HepG2 (cell line): ENCODE data around the gene SLC23A2. TPM values are rescaled to one million over a fixed set of nuclear protein-coding genes. Genes with fewer than 3 reads are reported as not detected.

Experiments used
- BHLHE40 ChIP-seq: IDR thresholded peaks from 2 replicates; pipeline ENCODE4 v1.6.1; 2011; ENCODE audit warnings: low read length, improper control_type of control experiment
- BRF2 ChIP-seq: sonication (generic); formaldehyde crosslinking; IDR thresholded peaks from 2 replicates; pipeline ENCODE4 v1.8.1; 2022; ENCODE audit warnings: mild to moderate bottlenecking, missing genetic modification reagents
- CREB1 ChIP-seq, 2 experiments: fragments of 450-650 bp in 1 of 2; IDR thresholded peaks; 2 replicates each; pipeline ENCODE4 v1.6.1; 2016 to 2017; ENCODE audit warnings: control low read depth in 1 of 2, mild to moderate bottlenecking in 1 of 2, missing compliant biosample characterization in 1 of 2, missing genetic modification characterization in 1 of 2
- HOXA3 ChIP-seq: sonication (generic); formaldehyde crosslinking; IDR thresholded peaks from 2 replicates; pipeline ENCODE4 v1.5.0; 2020; ENCODE audit warnings: missing genetic modification reagents
- KAT8 ChIP-seq: IDR thresholded peaks from 2 replicates; pipeline ENCODE4 v1.6.1; 2016; ENCODE audit warnings: missing genetic modification reagents, missing compliant biosample characterization
- KLF11 ChIP-seq: IDR thresholded peaks from 2 replicates; pipeline ENCODE4 v1.6.1; 2016; ENCODE audit warnings: missing compliant biosample characterization
- MIER3 ChIP-seq: IDR thresholded peaks from 2 replicates; pipeline ENCODE4 v1.6.1; 2016; ENCODE audit warnings: missing compliant biosample characterization, borderline replicate concordance
- REST ChIP-seq, 2 experiments: IDR thresholded peaks; 2 replicates each; pipeline ENCODE4 v1.6.1; 2011 to 2012; ENCODE audit warnings: low read length in 2 of 2, borderline replicate concordance in 1 of 2, low read depth in 1 of 2, mild to moderate bottlenecking in 1 of 2, moderate library complexity in 1 of 2
- SIX4 ChIP-seq: sonication (generic); formaldehyde crosslinking; IDR thresholded peaks from 2 replicates; pipeline ENCODE4 v1.4.0; 2020; ENCODE audit warnings: missing genetic modification reagents
- UBTF ChIP-seq: sonication (generic); formaldehyde crosslinking; IDR thresholded peaks from 2 replicates; pipeline ENCODE4 v1.4.0; 2020; ENCODE audit warnings: mild to moderate bottlenecking, missing genetic modification reagents
- ZBTB20 ChIP-seq: sonication (generic); formaldehyde crosslinking; IDR thresholded peaks from 2 replicates; pipeline ENCODE4 v1.8.1; 2023; ENCODE audit warnings: missing genetic modification reagents, low read depth, mild to moderate bottlenecking, borderline replicate concordance
- ZNF101 ChIP-seq: sonication (generic); formaldehyde crosslinking; IDR thresholded peaks from 2 replicates; pipeline ENCODE4 v1.4.0; 2020; ENCODE audit warnings: mild to moderate bottlenecking, low read depth, missing genetic modification reagents, borderline replicate concordance
- ZNF234 ChIP-seq: sonication (generic); formaldehyde crosslinking; conservative IDR thresholded peaks from 2 replicates; pipeline ENCODE4 v1.5.1; 2020; ENCODE audit warnings: mild to moderate bottlenecking, missing genetic modification reagents
- ZNF580 ChIP-seq: IDR thresholded peaks from 2 replicates; pipeline ENCODE4 v1.6.1; 2016; ENCODE audit warnings: low read depth, borderline replicate concordance
- ZNF597 ChIP-seq: sonication (generic); formaldehyde crosslinking; IDR thresholded peaks from 2 replicates; pipeline ENCODE4 v1.5.0; 2020; ENCODE audit warnings: missing genetic modification reagents
- ZNF704 ChIP-seq: sonication (generic); formaldehyde crosslinking; IDR thresholded peaks from 2 replicates; pipeline ENCODE4 v1.8.1; 2023; ENCODE audit warnings: mild to moderate bottlenecking, inconsistent platforms, moderate library complexity, missing genetic modification reagents, borderline replicate concordance
- ZNF878 ChIP-seq: sonication (generic); formaldehyde crosslinking; IDR thresholded peaks from 2 replicates; pipeline ENCODE4 v1.8.1; 2023; ENCODE audit warnings: mild to moderate bottlenecking, missing genetic modification reagents, moderate library complexity
- polyA plus RNA-seq, 8 experiments: library from polyadenylated mRNA; depleted of rRNA in 3 of 8; stranded (reverse) in 7 of 8; unstranded in 1 of 8; fragments of >200 nt; fragmentation: Illumina TruSeq in 4 of 8; extraction: Trizol in 4 of 8; gene quantifications; 2 replicates each; pipeline versions ENCODE4 v1.2.1 to v1.2.3, GENCODE V29; 2011 to 2016; ENCODE audit warnings: low read depth in 4 of 8, missing spikeins in 1 of 8, mixed read lengths in 1 of 8; ENCODE audit not compliant: insufficient read depth in 1 of 8
- total RNA-seq, 5 experiments: library from RNA; depleted of rRNA; stranded (reverse); fragments of >200 nt; fragmentation: Illumina TruSeq; extraction: Trizol; gene quantifications; 2 replicates each; pipeline ENCODE4 v1.2.3, GENCODE V29; 2016; ENCODE audit warnings: low read depth in 1 of 5

SLC23A2 gene
- total and polyA plus RNA-seq, 2 of the 13 experiments (the other 11 are each of a cell fraction or from before 2014, with no cell fraction given) = 42.2 to 51.2 TPM

GRCh38 chr20:4966826-4967751 lies 34.2 kb downstream of the SLC23A2 start (continued):
- TF ChIP-seq BHLHE40 (no peak), ZNF101 (CRISPR knock-in tag) (0 out of 2 replicates have a peak, but pooled peaks have one; percentile 27), ZNF597 (no peak), ZNF580 (CRISPR knock-in tag) (0 out of 2 replicates have a peak, but pooled peaks have one; percentile 38), KAT8 (peak; percentile 84), ZNF878 (CRISPR knock-in tag) (peak; percentile 63; the same call in 1 of the 2 replicates), SIX4 (peak; percentile 74), ZNF234 (CRISPR knock-in tag) (peak; percentile 75; the same call in 1 of the 2 replicates), ZNF704 (CRISPR knock-in tag) (no peak; the same call in 1 of the 2 replicates), CREB1 (IDR thresholded peaks at IDR 0.05) (peak; percentile 56), CREB1 (CRISPR knock-in tag; IDR thresholded peaks at IDR 0.05) (no peak; the same call in 1 of the 2 replicates), MIER3 (CRISPR knock-in tag) (peak; percentile 75; the same call in 1 of the 2 replicates), ZBTB20 (CRISPR knock-in tag) (peak; percentile 34; the same call in 1 of the 2 replicates), BRF2 (0 out of 2 replicates have a peak, but pooled peaks have one; percentile 20), KLF11 (peak; percentile 59), REST (IDR thresholded peaks at IDR 0.05; ENCODE audit: borderline replicate concordance in 1 of 2, low read depth in 1 of 2, low read length in 2 of 2) (peak in 1 of 2 experiments; percentile 3; a peak in 1 of 4 replicates), UBTF (CRISPR knock-in tag) (0 out of 2 replicates have a peak, but pooled peaks have one; percentile 9), HOXA3 (CRISPR knock-in tag) (peak; percentile 24; the same call in 1 of the 2 replicates)
